Left lung (tissue), 10 donors: ENCODE measurements around the gene TANGO2. TPM values are rescaled to one million over a fixed set of nuclear protein-coding genes. Genes with fewer than 3 reads are reported as not detected.
A peak's percentile ranks its signal among the peaks of the same experiment; 100 is the strongest.

ENCODE experiments used
- ATAC-seq: fragments of 200-7000 bp; cut with Tn5 transposase; one replicate; pipeline ENCODE4 v1.9.1; 2020; ENCODE audit warnings: moderate library complexity
- DNase-seq, 4 donors: peaks; one replicate each; pipeline ENCODE4 v3.0.0-alpha.2; 2013 to 2020
- H3K27ac ChIP-seq, 2 donors: fragments of 200-600 bp; sonication (generic) in 1 of 2; one replicate each; pipeline versions ENCODE4 v1.5.0 to v1.8.0; 2020 to 2021
- H3K27me3 ChIP-seq, 2 donors: fragments of 200-600 bp; sonication (generic) in 1 of 2; one replicate each; pipeline versions ENCODE4 v1.5.0 to v1.8.0; 2020 to 2021
- H3K36me3 ChIP-seq, 2 donors: fragments of 200-600 bp; sonication (generic) in 1 of 2; one replicate each; pipeline versions ENCODE4 v1.5.0 to v1.8.0; 2020 to 2021
- H3K4me1 ChIP-seq, 2 donors: fragments of 200-600 bp; one replicate each; pipeline ENCODE4 v1.8.0; 2021
- H3K4me3 ChIP-seq, 2 donors: fragments of 200-600 bp; sonication (generic) in 1 of 2; one replicate each; pipeline versions ENCODE4 v1.5.0 to v1.8.0; 2020 to 2021; ENCODE audit warnings: mild to moderate bottlenecking in 1 of 2
- H3K9me3 ChIP-seq, 2 donors: fragments of 200-600 bp; sonication (generic) in 1 of 2; one replicate each; pipeline versions ENCODE4 v1.5.0 to v1.8.0; 2020 to 2021
- intact Hi-C, 2 donors: fragments of 100-400 bp; cut with DNase I; formaldehyde crosslinking; loops; one replicate each; pipeline versions ENCODE4 v1.11.2 to v1.14.2; 2022
- polyA plus RNA-seq, 6 donors: library from polyadenylated mRNA; unstranded; fragments of 120-200 nt; gene quantifications; one replicate each; pipeline ENCODE4 v1.2.1, GENCODE V29; 2013; ENCODE audit not compliant: insufficient read length in 6 of 6
- total RNA-seq, 2 donors: library from RNA; stranded (reverse); fragmentation: NEBNext Ultra II Directional; extraction: Animal tissue kit (Norgen Biotek cat#: 25700); gene quantifications; one replicate each; pipeline ENCODE4 v1.2.1, GENCODE V29; 2021
- TF ChIP-seq, protein P1 (sequence below), 2 donors: fragments of 200-600 bp; sonication (generic) in 1 of 2; IDR thresholded peaks; one replicate each; pipeline versions ENCODE4 v1.5.0 to v1.8.0; 2021; ENCODE audit warnings: antibody characterized with exemption in 2 of 2
- donor health status: DM: no; HTN: yes; CAD: no.
- donor health status: DM: no; HTN: no; CAD: no.

TANGO2 gene
- total and polyA plus RNA-seq, 8 donors = 10.9 to 47.2 (median 13.6) TPM

DNA sequence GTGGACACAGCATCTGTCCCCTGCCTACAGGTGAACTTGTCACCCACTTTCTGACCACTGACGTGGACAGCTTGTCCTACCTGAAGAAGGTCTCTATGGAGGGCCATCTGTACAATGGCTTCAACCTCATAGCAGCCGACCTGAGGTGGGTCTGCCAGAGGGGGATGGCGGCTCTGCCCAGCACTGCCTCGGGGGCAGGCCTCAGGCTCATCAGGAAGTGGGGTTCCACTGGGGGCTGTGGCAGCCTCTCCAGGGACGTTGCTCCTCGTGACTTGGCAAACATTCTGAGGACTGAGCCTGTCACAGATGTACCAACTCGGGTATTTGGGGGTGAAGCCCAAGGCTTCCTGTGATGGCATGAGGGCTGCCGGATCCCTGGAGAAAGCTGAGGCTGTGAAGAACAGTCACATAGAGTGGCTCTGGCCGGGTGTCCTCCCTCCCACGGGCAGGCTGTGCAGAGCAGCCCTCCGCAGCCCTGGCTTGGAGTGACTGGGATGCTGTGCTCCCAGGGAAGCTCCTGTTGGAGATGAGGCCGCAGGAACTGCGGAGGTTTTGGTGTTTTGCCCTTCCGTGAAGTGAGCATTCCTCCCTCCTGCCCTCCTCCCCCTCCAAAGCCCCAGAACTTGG is 32.6 kb downstream of the TANGO2 start:
- Histone ChIP-seq H3K4me3 (no peak overlapping the region), H3K27me3 (no peaks in the 10 kb centered on the region), H3K36me3 (peaks cover 3 to 97% of the 10 kb centered on the region in 2 donors), H3K4me1 (no peaks in the 10 kb centered on the region), H3K9me3 (no peaks in the 10 kb centered on the region), H3K27ac (no peak overlapping the region)
- DNase-seq (peak in 2 of 4 donors; percentile 10 to 35), ATAC-seq (no peak)
- TF ChIP-seq, protein P1, sequence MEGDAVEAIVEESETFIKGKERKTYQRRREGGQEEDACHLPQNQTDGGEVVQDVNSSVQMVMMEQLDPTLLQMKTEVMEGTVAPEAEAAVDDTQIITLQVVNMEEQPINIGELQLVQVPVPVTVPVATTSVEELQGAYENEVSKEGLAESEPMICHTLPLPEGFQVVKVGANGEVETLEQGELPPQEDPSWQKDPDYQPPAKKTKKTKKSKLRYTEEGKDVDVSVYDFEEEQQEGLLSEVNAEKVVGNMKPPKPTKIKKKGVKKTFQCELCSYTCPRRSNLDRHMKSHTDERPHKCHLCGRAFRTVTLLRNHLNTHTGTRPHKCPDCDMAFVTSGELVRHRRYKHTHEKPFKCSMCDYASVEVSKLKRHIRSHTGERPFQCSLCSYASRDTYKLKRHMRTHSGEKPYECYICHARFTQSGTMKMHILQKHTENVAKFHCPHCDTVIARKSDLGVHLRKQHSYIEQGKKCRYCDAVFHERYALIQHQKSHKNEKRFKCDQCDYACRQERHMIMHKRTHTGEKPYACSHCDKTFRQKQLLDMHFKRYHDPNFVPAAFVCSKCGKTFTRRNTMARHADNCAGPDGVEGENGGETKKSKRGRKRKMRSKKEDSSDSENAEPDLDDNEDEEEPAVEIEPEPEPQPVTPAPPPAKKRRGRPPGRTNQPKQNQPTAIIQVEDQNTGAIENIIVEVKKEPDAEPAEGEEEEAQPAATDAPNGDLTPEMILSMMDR (IDR thresholded peaks at IDR 0.05) = no peak
- intact Hi-C loops = no loop called here

DNA sequence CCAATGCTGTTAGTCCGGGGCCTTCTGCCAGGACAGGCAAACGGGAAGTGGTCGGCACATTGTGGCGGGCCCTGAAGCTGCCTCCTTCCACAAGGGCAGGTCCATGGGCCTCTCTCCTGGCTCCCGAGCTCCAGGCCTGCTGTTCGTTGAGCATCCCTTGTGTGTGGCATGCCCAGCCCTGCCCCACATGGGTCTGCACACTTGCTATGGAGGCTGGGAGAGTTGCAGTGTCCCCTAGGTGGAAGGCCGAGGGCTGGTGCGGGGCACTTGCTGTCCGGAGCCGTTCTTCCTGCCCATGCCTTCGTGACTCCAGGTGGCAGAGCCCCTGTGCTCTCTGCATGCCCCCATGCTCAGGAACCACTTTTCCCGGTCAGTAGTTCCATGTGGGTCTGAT is 33.1 kb downstream of the TANGO2 start:
- Histone ChIP-seq H3K27me3 (no peaks in the 10 kb centered on the region), H3K36me3 (peaks cover 3 to 97% of the 10 kb centered on the region in 2 donors), H3K9me3 (no peaks in the 10 kb centered on the region), H3K4me1 (no peaks in the 10 kb centered on the region), H3K4me3 (no peak overlapping the region), H3K27ac (no peak overlapping the region)
- no peak for ATAC-seq
- TF ChIP-seq, protein P1 (IDR thresholded peaks at IDR 0.05) = no peak
- no peak for DNase-seq
- intact Hi-C loops = no loop called here

DNA sequence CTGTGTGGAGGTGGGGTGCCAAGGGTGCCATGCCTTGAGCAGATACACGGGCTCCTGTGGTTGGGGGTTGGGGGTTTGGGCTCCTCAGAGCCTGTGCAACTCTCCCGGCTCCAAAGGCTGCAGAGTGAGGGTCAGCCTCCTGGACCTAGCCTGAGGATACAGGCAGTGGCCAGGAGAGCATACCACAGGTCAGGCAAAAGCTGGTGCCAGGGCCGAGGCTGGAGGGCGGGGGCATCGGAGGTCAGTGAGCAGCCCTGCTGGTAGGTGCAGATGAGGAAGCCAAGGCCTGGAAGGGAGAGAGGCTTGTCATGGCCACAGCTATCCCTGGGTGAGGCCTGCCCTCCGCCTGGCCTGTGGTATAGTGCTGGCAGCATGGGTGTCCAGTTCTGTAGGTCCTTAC is 33.6 kb downstream of the TANGO2 start:
- peak in 1 of 4 donors; percentile 50 for DNase-seq
- no peak overlapping the region for H3K27ac ChIP-seq
- no peak for ATAC-seq
- intact Hi-C loops = no loop called here
- peaks cover 0 to 3% of the 10 kb centered on the region in 2 donors for H3K4me1 ChIP-seq
- H3K27me3 ChIP-seq = no peaks in the 10 kb centered on the region
- no peak overlapping the region for H3K4me3 ChIP-seq
- TF ChIP-seq, protein P1 (IDR thresholded peaks at IDR 0.05) = no peak
- no peaks in the 10 kb centered on the region for H3K9me3 ChIP-seq
- peaks cover 3 to 97% of the 10 kb centered on the region in 2 donors for H3K36me3 ChIP-seq

DNA sequence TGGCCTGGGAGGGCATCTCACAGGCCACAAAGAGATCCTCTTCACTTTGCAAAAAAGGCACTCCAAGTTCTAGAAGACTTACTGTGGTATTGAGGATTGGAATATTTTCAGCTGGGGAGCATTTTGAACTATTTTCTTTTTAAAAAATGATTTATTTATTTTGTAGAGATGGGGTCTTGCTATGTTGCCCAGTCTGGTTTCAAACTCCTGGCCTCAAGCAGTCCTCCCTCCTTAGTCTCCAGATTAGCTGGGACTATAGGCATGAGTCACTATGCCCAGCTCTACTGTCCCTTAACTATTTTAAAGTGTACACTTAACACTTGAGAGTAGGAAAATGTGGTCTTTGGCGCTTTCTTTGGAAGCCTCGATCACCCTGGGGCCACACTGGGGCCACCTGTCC is 34.2 kb downstream of the TANGO2 start:
- intact Hi-C loops = no loop called here
- no peak for DNase-seq

DNA sequence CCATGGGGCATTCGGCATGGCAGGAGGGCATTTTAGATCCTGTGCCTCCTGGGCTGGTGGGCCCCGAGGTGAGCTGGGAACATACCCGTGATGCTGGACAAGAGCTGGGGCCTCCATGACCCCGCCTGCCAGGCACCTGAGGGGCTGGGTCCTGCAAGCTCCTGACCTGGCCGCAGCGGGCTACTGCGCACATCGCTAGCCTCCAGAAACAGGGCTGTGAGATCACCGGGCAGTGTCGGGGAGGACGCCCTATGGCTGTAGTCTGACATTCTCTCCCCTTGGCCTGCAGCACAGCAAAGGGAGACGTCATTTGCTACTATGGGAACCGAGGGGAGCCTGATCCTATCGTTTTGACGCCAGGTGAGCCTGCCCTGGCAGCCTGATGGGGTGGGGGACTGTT is 34.7 kb downstream of the TANGO2 start:
- H3K36me3 ChIP-seq = peaks cover 3 to 93% of the 10 kb centered on the region in 2 donors
- ATAC-seq = no peak
- no peaks in the 10 kb centered on the region for H3K27me3 ChIP-seq
- no peaks in the 10 kb centered on the region for H3K9me3 ChIP-seq
- H3K4me3 ChIP-seq = no peak overlapping the region
- peak in 1 of 4 donors; percentile 61 for DNase-seq
- H3K27ac ChIP-seq = no peak overlapping the region
- TF ChIP-seq, protein P1 (IDR thresholded peaks at IDR 0.05) = no peak
- intact Hi-C loops = no loop called here
- H3K4me1 ChIP-seq = peaks cover 0 to 3% of the 10 kb centered on the region in 2 donors

More for the DNA sequence above, 34.2 kb downstream of the TANGO2 start:
- ATAC-seq = no peak
- Histone ChIP-seq H3K27me3 (no peaks in the 10 kb centered on the region), H3K27ac (no peak overlapping the region), H3K9me3 (no peaks in the 10 kb centered on the region), H3K4me1 (peaks cover 0 to 3% of the 10 kb centered on the region in 2 donors), H3K36me3 (peaks cover 3 to 91% of the 10 kb centered on the region in 2 donors), H3K4me3 (no peak overlapping the region)
- TF ChIP-seq, protein P1 (IDR thresholded peaks at IDR 0.05) = no peak
